ENCODE data around the gene HDAC9. TPM values are rescaled to one million over a fixed set of nuclear protein-coding genes. Genes with fewer than 3 reads are reported as not detected.

Gene HDAC9
- total and polyA plus RNA-seq, 11 donors = 4.8 to 62.9 (median 30.6) TPM

- TF ChIP-seq CTCF (IDR thresholded peaks at IDR 0.05) = no peak
- no peak for TF ChIP-seq POLR2A (IDR thresholded peaks at IDR 0.05)
- Histone ChIP-seq H3K4me3 (peak overlapping the region; percentile 25 to 65 (median 58)), H3K4me1 (peaks cover 0 to 50% (median 17%) of the 10 kb centered on the region in 12 donors), H3K27ac (peak overlapping the region; percentile 69 to 92 (median 81)), H3K27me3 (no peaks in the 10 kb centered on the region), H3K36me3 (no peaks in the 10 kb centered on the region), H3K9me3 (no peaks in the 10 kb centered on the region)
- no peak for DNase-seq
- 8 to 14% (median 11%) methylated on average over 3 of the region's 3 CpGs for whole genome bisulfite sequencing, 4 donors
- no peak for ATAC-seq
- intact Hi-C loops (cut with DNase I) = loop anchor here in 8 of 10 donors (5.0 to 10.0 kb wide), 12 partner anchors 48 to 168 kb away; no protein-coding TSS in a partner anchor
Measured at GRCh38 chr7:18496341-18496700, 772 bp downstream of the HDAC9 start.

GRCh38 chr7:18497082-18497481, 1.5 kb downstream of the HDAC9 start:
- no peak for DNase-seq
- H3K4me3 ChIP-seq = peak overlapping the region in 11 of 12 donors; percentile 25 to 65 (median 59)
- peak overlapping the region in 10 of 12 donors; percentile 7 to 92 (median 84) for H3K27ac ChIP-seq
- H3K36me3 ChIP-seq = no peaks in the 10 kb centered on the region
- intact Hi-C loops (cut with DNase I) = loop anchor here in 8 of 10 donors (5.0 to 10.0 kb wide), 12 partner anchors 48 to 168 kb away; no protein-coding TSS in a partner anchor
- no peaks in the 10 kb centered on the region for H3K9me3 ChIP-seq
- TF ChIP-seq POLR2A (IDR thresholded peaks at IDR 0.05) (no peak), CTCF (IDR thresholded peaks at IDR 0.05) (no peak)
- 31 to 46% (median 35%) methylated on average over 3 of the region's 3 CpGs for WGBS, 4 donors
- H3K4me1 ChIP-seq = peaks cover 0 to 56% (median 19%) of the 10 kb centered on the region in 12 donors
- H3K27me3 ChIP-seq = no peaks in the 10 kb centered on the region
- ATAC-seq = no peak

GRCh38 chr7:18497800-18498199, 2.3 kb downstream of the HDAC9 start:
- TF ChIP-seq CTCF (IDR thresholded peaks at IDR 0.05) (no peak), POLR2A (IDR thresholded peaks at IDR 0.05) (no peak)
- Histone ChIP-seq H3K4me3 (peak overlapping the region in 9 of 12 donors; percentile 46 to 65 (median 59)), H3K27ac (peak overlapping the region in 6 of 12 donors; percentile 75 to 90 (median 84)), H3K36me3 (no peaks in the 10 kb centered on the region), H3K27me3 (no peaks in the 10 kb centered on the region), H3K4me1 (peaks cover 0 to 58% (median 19%) of the 10 kb centered on the region in 12 donors), H3K9me3 (no peaks in the 10 kb centered on the region)
- intact Hi-C loops (cut with DNase I) = loop anchor here in 8 of 10 donors (5.0 to 10.0 kb wide), 12 partner anchors 47 to 167 kb away; no protein-coding TSS in a partner anchor
- no peak for ATAC-seq
- DNase-seq = no peak

GRCh38 chr7:18498341-18498740, 2.8 kb downstream of the HDAC9 start:
- Histone ChIP-seq H3K9me3 (no peaks in the 10 kb centered on the region), H3K4me1 (peaks cover 0 to 58% (median 24%) of the 10 kb centered on the region in 12 donors), H3K27ac (peak overlapping the region in 8 of 12 donors; percentile 8 to 88 (median 60)), H3K4me3 (peak overlapping the region in 7 of 12 donors; percentile 46 to 65 (median 61)), H3K36me3 (no peaks in the 10 kb centered on the region), H3K27me3 (no peaks in the 10 kb centered on the region)
- TF ChIP-seq POLR2A (IDR thresholded peaks at IDR 0.05) = no peak
- TF ChIP-seq CTCF (IDR thresholded peaks at IDR 0.05) = no peak
- WGBS, 4 donors = 51 to 70% (median 57%) methylated on average over 2 of the region's 2 CpGs
- DNase-seq = no peak
- peak in 1 of 4 donors; percentile 29 for ATAC-seq
- intact Hi-C loops (cut with DNase I) = loop anchor here in 8 of 10 donors (5.0 to 10.0 kb wide), 12 partner anchors 46 to 166 kb away; no protein-coding TSS in a partner anchor
